ENCODE results near the gene ZNF780A.

DNA sequence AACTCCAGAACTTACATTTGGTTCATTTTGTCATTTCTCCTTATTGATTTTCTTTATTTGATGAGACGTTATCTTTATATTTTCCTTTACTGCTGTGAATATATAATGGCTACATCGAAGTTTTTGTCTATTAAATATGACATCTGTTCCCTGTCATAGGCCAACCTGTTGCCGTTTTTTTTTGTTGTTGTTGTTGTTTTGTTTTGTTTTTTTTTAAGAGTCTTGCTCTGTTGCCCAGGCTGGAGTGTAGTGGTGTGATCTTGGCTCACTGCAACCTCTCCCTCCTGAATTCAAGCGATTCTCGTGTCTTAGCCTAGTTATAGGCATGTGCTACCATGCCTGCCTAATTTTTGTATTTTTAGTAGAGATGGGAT, 64.2 kb downstream of the ZNF780A start:
- TF ChIP-seq POLR2AphosphoS5 (IDR thresholded peaks at IDR 0.05; ENCODE audit: low read depth), result no peak
- TF ChIP-seq CTCF (IDR thresholded peaks at IDR 0.05; ENCODE audit: insufficient read depth, low read length), result no peak
- no peak for TF ChIP-seq REST (IDR thresholded peaks at IDR 0.05; ENCODE audit: insufficient replicate concordance, low read depth)
- no peak for TF ChIP-seq SPI1 (IDR thresholded peaks at IDR 0.05; ENCODE audit: borderline replicate concordance, low read depth)
- TF ChIP-seq GABPA (IDR thresholded peaks at IDR 0.05; ENCODE audit: low read depth), result no peak
